ENCODE data around the gene SIPA1L3.
A peak's percentile ranks its signal among the peaks of the same experiment; 100 is the strongest.

Gene SIPA1L3

DNA sequence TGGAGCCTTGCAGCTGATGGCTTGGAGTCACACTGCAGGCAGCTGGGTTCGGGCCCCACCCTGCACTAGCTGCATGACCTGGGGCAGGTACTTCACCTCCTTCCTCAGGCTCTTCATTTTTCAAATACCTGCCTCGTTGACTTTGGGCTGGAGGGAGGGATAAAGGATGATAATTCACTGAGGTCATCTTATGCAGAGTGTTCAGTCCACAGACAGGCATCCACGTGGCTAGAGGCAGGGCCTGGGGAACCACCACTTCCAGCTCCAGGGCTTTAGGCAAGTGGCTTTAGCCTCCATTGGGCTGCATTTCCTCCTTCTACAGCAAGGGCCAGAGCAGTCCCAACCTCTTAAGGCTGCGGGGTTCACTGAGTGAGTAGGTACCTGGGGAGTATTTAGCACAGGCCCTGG lies 84.8 kb downstream of the SIPA1L3 start:
- H3K4me3 ChIP-seq (ENCODE audit: low read depth, low read length), result no peak overlapping the region

DNA sequence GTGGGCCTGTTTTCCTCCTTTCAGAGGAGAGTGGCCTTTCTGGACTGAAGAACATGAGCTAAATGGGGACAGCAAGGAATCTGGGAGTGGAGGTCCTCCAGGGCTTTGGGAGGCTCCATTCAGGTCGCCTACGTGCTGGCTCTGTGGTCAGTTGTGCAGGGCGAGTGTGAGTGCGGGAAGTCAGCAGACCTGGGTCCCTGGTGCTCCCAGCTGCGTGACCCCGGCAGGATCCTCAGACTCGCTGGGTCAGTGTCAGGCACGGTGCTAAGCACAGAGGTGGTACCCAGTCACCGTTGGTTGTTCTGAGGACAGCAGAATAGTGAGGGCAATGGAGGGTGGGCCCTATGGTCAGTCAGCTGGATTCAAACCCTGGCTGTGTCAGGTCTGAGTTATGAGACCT lies 85.8 kb downstream of the SIPA1L3 start:
- no peak for DNase-seq
- TF ChIP-seq, protein P1, sequence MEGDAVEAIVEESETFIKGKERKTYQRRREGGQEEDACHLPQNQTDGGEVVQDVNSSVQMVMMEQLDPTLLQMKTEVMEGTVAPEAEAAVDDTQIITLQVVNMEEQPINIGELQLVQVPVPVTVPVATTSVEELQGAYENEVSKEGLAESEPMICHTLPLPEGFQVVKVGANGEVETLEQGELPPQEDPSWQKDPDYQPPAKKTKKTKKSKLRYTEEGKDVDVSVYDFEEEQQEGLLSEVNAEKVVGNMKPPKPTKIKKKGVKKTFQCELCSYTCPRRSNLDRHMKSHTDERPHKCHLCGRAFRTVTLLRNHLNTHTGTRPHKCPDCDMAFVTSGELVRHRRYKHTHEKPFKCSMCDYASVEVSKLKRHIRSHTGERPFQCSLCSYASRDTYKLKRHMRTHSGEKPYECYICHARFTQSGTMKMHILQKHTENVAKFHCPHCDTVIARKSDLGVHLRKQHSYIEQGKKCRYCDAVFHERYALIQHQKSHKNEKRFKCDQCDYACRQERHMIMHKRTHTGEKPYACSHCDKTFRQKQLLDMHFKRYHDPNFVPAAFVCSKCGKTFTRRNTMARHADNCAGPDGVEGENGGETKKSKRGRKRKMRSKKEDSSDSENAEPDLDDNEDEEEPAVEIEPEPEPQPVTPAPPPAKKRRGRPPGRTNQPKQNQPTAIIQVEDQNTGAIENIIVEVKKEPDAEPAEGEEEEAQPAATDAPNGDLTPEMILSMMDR (IDR thresholded peaks at IDR 0.05; ENCODE audit: low read depth, low read length), result no peak
- no peak overlapping the region for H3K27ac ChIP-seq
- no peak overlapping the region for H3K4me3 ChIP-seq (ENCODE audit: low read depth, low read length)
- no peaks in the 10 kb centered on the region for H3K9me3 ChIP-seq (ENCODE audit: severe bottlenecking)
- no peaks in the 10 kb centered on the region for H3K36me3 ChIP-seq
- H3K27me3 ChIP-seq (ENCODE audit: insufficient read depth, low read depth, severe bottlenecking), result no peaks in the 10 kb centered on the region

More for the DNA sequence above, 84.8 kb downstream of the SIPA1L3 start:
- Histone ChIP-seq H3K27ac (peak overlapping the region; percentile 65), H3K27me3 (ENCODE audit: insufficient read depth, low read depth, severe bottlenecking) (no peaks in the 10 kb centered on the region), H3K36me3 (no peaks in the 10 kb centered on the region), H3K9me3 (ENCODE audit: severe bottlenecking) (no peaks in the 10 kb centered on the region)
- no peak for DNase-seq
- TF ChIP-seq, protein P1 (IDR thresholded peaks at IDR 0.05; ENCODE audit: low read depth, low read length), result no peak

DNA sequence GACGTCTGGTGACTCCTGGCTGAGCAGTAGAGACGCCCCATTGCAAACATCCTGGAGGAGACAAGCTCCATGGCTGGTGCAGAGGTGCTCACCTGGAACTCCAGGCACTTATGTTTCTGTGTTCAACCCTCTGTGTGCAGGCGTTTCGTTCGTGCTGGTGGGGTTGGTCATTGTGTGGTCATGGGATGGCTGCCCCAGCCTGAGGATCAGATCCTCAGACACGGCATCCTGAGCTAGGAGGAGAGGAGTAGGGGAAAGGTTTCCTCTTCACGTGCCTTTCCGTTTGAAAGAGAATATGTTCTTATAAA lies 87.8 kb downstream of the SIPA1L3 start:
- TF ChIP-seq, protein P1 (IDR thresholded peaks at IDR 0.05; ENCODE audit: low read depth, low read length), result no peak
- no peak overlapping the region for H3K4me3 ChIP-seq (ENCODE audit: low read depth, low read length)
- H3K27me3 ChIP-seq (ENCODE audit: insufficient read depth, low read depth, severe bottlenecking), result no peaks in the 10 kb centered on the region
- DNase-seq, result no peak
- no peak overlapping the region for H3K27ac ChIP-seq
- no peaks in the 10 kb centered on the region for H3K9me3 ChIP-seq (ENCODE audit: severe bottlenecking)
- H3K36me3 ChIP-seq, result no peaks in the 10 kb centered on the region

DNA sequence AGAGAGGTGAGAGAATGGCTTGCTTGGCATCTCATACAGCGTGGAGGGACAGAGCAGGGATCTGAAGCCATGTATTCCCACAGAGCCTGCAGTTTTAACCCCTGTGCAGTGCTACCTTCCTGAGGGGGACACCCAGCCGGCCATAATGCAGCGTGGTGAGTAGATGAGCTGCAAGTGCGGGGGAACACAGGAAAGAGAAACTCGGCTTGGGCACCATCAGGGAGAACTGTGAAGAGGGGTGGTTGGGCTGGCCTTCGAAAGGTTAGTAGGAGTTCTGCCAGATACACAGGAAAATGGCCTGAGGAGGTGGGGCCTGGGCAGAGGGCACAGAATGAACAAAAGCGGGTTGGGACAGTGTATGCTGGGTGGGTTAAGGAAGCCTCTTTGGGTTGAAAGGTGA lies 88.3 kb downstream of the SIPA1L3 start:
- Histone ChIP-seq H3K9me3 (ENCODE audit: severe bottlenecking) (no peaks in the 10 kb centered on the region), H3K4me3 (ENCODE audit: low read depth, low read length) (no peak overlapping the region), H3K36me3 (no peaks in the 10 kb centered on the region), H3K27ac (no peak overlapping the region), H3K27me3 (ENCODE audit: insufficient read depth, low read depth, severe bottlenecking) (no peaks in the 10 kb centered on the region)
- DNase-seq, result no peak
- TF ChIP-seq, protein P1 (IDR thresholded peaks at IDR 0.05; ENCODE audit: low read depth, low read length), result no peak

DNA sequence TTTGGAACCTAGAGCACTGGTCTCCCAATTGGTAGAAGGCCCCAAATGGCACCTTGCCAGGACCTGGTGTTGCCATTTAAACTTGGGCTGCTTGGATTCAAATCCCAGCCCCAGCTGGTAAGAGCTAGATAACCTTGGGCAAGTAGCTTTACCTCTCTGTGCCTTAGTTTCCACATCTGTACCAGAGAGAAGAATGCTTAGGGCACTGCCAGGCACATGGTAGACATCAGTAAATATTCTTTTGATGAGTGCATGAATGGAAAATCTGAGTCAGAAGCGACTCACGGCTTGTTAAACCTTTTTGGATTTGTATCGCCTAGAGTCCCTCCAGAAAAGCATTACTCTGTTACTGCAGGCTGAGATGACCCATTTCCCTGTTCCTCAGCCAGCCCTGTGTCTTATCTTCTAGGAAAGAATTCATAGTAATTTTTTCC lies 90.9 kb downstream of the SIPA1L3 start:
- TF ChIP-seq, protein P1 (IDR thresholded peaks at IDR 0.05; ENCODE audit: low read depth, low read length), result no peak
- H3K4me3 ChIP-seq (ENCODE audit: low read depth, low read length), result no peak overlapping the region
- no peaks in the 10 kb centered on the region for H3K27me3 ChIP-seq (ENCODE audit: insufficient read depth, low read depth, severe bottlenecking)
- H3K27ac ChIP-seq, result no peak overlapping the region
- H3K9me3 ChIP-seq (ENCODE audit: severe bottlenecking), result no peaks in the 10 kb centered on the region
- no peaks in the 10 kb centered on the region for H3K36me3 ChIP-seq
- no peak for DNase-seq

DNA sequence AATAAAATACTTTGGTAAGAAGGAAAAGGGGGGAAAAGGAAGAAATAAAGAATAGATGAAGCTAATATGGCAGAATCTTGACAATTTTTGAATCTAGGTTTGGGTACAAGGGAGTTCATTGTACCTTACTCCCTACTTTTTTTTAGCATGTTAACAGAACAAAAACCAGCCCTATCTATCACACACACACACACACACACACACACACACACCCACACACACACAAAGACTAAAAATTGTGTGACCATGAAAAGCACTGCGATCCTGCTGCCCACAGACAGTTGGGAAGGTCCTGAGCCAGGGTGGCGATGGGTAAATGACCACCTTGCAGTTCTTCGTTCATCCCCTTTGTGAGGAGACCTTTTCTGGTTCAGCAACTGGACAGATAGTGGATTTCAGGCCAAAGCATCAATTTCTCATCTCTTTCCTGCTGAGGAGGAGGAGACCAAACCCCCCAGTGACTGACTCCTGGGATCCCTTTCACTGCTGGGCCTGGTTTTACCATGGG lies 91.8 kb downstream of the SIPA1L3 start:
- Histone ChIP-seq H3K4me3 (ENCODE audit: low read depth, low read length) (no peak overlapping the region), H3K27ac (no peak overlapping the region), H3K27me3 (ENCODE audit: insufficient read depth, low read depth, severe bottlenecking) (no peaks in the 10 kb centered on the region), H3K36me3 (no peaks in the 10 kb centered on the region), H3K9me3 (ENCODE audit: severe bottlenecking) (no peaks in the 10 kb centered on the region)
- no peak for DNase-seq
- TF ChIP-seq, protein P1 (IDR thresholded peaks at IDR 0.05; ENCODE audit: low read depth, low read length), result no peak
